GM12864 (cell line): ENCODE data around the gene SPOCK1.

Source experiments
- DNase-seq: peaks from one replicate; pipeline ENCODE4 v3.0.0-alpha.2; 2011; ENCODE audit warnings: low read depth
- H3K4me3 ChIP-seq: 2 replicates; pipeline ENCODE4 v1.5.1; 2011; ENCODE audit warnings: mild to moderate bottlenecking, low read depth, low read length, control low read depth
- TF ChIP-seq, protein P1 (sequence below): IDR thresholded peaks from 2 replicates; pipeline ENCODE4 v1.5.1; 2011; ENCODE audit warnings: low read depth, mild to moderate bottlenecking, moderate library complexity, low read length, control low read depth, inconsistent platforms; ENCODE audit errors: missing control alignments

SPOCK1 gene

DNA sequence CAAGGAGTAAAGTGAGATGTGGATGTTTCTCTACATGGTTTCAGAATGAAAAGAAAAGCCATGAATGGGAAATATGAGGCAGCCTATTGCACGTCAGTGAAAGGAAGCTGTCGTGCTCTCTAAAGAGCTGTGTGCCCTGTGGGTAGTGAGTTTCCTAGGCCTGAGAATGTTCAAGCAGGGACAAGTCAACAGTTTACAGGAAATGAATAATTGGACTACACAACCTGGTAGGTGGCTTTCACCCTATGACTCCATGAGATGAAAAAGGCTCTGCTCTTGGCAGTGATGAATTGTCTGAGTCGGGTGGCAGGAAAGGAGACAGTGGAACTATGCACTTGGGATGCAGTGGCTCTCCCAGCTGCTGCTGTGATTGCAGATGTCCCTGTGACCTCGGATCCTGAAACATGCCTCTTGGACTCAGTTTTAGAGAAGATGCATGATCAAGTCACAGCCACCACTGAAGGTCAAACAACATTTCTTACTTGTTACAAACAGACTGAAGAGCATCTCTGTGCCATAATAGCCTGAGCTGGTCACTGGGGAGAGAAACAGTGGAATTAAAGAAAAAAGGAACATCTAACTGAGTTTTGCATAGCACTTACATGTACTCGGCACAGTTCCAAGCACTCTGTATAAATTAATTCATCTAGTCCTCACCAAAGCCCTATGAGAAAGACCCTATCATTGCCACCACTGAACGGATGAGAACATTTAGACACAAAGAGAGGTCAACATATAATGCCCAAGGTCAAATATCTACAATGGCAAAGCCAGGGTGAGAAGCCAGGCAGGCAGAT lies 293.7 kb downstream of the SPOCK1 start:
- no peak overlapping the region for H3K4me3 ChIP-seq
- TF ChIP-seq, protein P1, sequence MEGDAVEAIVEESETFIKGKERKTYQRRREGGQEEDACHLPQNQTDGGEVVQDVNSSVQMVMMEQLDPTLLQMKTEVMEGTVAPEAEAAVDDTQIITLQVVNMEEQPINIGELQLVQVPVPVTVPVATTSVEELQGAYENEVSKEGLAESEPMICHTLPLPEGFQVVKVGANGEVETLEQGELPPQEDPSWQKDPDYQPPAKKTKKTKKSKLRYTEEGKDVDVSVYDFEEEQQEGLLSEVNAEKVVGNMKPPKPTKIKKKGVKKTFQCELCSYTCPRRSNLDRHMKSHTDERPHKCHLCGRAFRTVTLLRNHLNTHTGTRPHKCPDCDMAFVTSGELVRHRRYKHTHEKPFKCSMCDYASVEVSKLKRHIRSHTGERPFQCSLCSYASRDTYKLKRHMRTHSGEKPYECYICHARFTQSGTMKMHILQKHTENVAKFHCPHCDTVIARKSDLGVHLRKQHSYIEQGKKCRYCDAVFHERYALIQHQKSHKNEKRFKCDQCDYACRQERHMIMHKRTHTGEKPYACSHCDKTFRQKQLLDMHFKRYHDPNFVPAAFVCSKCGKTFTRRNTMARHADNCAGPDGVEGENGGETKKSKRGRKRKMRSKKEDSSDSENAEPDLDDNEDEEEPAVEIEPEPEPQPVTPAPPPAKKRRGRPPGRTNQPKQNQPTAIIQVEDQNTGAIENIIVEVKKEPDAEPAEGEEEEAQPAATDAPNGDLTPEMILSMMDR: no peak
- no peak for DNase-seq

DNA sequence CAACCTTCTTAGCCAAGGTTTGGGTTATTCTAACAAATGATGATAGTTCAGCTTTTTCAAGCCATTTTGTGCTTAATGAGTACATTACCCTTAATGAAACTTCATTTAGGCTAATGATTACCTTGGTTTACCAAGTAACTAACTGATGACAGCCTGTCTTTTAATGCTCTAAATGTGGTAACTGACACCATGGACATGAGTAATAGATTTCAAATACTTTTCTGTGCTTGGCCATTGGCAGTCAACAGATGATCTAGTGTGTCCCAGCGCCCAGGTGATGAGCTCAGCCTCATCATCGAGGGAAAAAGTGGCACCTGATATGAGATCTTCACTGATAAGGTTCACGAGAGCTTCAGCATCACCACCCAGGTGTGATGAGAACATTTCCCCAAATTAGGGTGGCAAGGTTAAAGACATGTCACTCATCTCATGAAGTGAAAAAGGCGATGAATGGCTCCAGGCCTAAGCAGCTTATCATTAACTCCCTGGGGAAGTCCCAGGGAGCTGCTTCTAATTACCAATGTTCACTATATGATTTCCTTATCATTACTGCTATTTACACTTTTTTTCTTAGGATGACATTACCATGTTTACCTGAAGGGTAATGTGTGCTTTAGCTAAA lies 296.0 kb downstream of the SPOCK1 start:
- H3K4me3 ChIP-seq: no peak overlapping the region
- TF ChIP-seq, protein P1: no peak
- no peak for DNase-seq

DNA sequence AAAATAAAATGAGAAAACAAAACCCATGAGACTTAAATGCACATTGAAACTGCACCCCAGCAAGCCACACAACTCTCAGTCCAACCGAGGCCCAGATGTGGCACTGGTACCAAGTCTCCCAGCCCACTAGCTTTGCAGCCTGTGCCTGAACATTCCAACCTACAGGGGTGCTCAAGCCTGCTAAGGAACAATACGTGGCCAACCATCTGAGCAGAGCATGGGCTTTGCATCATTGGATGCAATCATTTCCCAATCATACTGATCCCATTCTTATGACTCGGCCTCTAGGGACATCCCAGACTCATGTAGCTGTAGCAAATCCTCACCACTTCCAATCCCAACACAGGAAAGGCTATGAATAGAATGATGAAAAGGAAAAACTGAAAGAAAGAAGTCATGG lies 297.2 kb downstream of the SPOCK1 start:
- DNase-seq: no peak
- TF ChIP-seq, protein P1: no peak
- H3K4me3 ChIP-seq: no peak overlapping the region

DNA sequence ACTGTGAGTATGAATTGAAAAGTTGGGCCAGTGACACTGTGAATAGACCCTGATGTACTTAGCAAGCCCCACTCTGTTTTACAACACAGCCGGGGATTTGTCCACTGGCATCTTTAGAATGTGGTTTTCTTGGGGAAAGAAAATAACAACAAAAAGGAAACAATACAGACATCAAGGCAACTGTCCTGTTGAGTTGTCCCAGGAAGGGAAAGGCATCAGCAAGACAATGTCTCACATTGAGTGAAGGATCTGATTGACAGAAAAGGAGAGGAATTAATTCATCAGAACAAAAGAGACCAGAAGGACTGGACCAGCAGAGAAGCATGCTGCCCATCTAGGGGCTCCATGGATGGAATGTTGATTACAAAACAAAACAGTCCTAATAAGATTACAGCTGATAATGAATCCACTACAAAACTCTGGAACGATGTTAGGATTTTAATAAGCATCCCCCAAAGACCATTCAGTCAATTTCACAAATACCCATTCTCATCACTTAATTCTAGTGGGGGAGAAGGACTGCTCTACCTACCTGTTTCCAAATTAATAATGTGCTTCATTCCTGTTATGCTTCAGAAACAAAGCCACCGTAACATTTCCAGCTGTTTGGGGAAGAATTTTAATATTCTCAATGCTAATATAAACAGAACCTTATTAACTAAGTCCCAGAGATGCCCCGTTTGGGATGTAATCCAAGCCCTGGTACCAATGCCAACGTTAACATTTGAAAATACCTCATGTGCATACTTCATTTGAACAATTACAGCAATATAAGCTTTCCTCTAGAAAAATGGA lies 298.0 kb downstream of the SPOCK1 start:
- DNase-seq: no peak
- H3K4me3 ChIP-seq: no peak overlapping the region
- TF ChIP-seq, protein P1: no peak

DNA sequence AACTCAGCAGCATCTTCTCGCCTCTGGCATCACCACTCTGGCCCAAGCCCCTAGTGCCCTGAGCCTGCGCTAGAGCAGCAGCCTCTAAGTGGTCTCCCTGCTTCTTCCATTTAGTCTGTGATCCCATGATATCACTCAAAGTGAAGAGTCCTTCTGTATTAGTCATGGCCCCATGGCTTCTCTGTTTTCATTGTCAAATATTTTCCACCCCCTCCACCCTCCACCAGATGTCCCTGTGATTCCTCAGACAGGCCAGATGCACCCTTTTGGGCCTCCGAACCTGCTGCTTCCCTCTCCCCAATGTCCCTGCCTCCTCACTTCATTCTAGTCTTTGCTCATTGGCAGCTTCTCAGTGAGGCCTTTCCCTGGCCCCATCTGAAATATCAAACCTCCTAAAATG lies 299.2 kb downstream of the SPOCK1 start:
- DNase-seq: no peak
- no peak overlapping the region for H3K4me3 ChIP-seq
- TF ChIP-seq, protein P1: no peak

DNA sequence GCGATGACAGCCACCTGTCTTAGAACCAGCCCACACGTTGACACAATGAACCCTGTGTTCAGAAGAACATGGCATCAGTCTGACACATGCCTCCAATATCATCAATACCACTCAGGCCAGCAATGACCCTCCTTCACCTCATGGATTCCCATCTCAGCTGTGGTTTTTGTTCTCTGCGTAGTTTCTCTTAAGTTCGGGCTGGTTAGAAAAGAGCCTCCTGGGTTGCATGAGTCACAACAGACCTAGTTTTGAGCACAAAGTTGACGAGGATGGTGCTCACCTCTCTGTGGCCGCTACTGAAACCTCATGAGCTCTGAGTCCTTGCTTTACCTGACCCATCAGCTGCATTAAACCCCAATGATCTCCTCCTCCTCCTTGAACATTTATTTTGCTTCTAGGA lies 299.9 kb downstream of the SPOCK1 start:
- DNase-seq: no peak
- no peak overlapping the region for H3K4me3 ChIP-seq
- TF ChIP-seq, protein P1: no peak
